GM21619 (cell line): ENCODE data around the gene HOXC13.

ENCODE experiments used
- ATAC-seq: cut with Tn5 transposase; IDR thresholded peaks from one replicate; pipeline ENCODE4 v1.9.1; 2021; ENCODE audit not compliant: unreplicated experiment

HOXC13 gene

GRCh38 chr12:53969588-53970259 lies 31.1 kb downstream of the HOXC13 start:
- no peak for ATAC-seq

GRCh38 chr12:53970451-53970850 lies 31.8 kb downstream of the HOXC13 start:
- ATAC-seq = no peak

- ATAC-seq = no peak
These were observed 32.5 kb downstream of the HOXC13 start for GRCh38 chr12:53971129-53971528.

GRCh38 chr12:53971686-53972085 lies 33.1 kb downstream of the HOXC13 start:
- ATAC-seq = no peak

GRCh38 chr12:53972152-53972702 lies 33.6 kb downstream of the HOXC13 start:
- no peak for ATAC-seq

GRCh38 chr12:53972722-53973235 lies 34.1 kb downstream of the HOXC13 start, which contains the start of gene HOXC11:
Gene HOXC11 (plus strand): TSS chr12:53973126. CDS start chr12:53973242, 116 bp downstream.
- ATAC-seq = no peak

GRCh38 chr12:53973236-53974042 lies 34.8 kb downstream of the HOXC13 start:
- no peak for ATAC-seq

GRCh38 chr12:53974084-53975063 lies 35.7 kb downstream of the HOXC13 start, which contains the start of gene HOTAIR:
Gene HOTAIR (minus strand): TSS chr12:53974954.
- ATAC-seq = no peak

GRCh38 chr12:53975064-53975471 lies 36.4 kb downstream of the HOXC13 start:
- no peak for ATAC-seq

- ATAC-seq = no peak
These were observed 37.0 kb downstream of the HOXC13 start for GRCh38 chr12:53975479-53976152.

GRCh38 chr12:53976172-53976822 lies 37.7 kb downstream of the HOXC13 start:
- ATAC-seq = no peak

- ATAC-seq = no peak
These were observed 38.4 kb downstream of the HOXC13 start for GRCh38 chr12:53976823-53977595.

GRCh38 chr12:53977596-53978445 lies 39.2 kb downstream of the HOXC13 start:
- no peak for ATAC-seq

GRCh38 chr12:53978477-53979356 lies 40.1 kb downstream of the HOXC13 start:
- no peak for ATAC-seq

GRCh38 chr12:53980104-53980801 lies 41.6 kb downstream of the HOXC13 start:
- ATAC-seq = no peak

- no peak for ATAC-seq
These were observed 42.3 kb downstream of the HOXC13 start for GRCh38 chr12:53980802-53981496.
